HG03520 (cell line): ENCODE results near the gene ZNF830.
"Not testable (repeated sequence)": the region's sequence is repeated elsewhere in the genome, so short reads cannot be mapped to it uniquely, and the experiment has no call there.

Experiments used
- ATAC-seq: cut with Tn5 transposase; IDR thresholded peaks from one replicate; pipeline ENCODE4 v1.9.1; 2021; ENCODE audit warnings: mild to moderate bottlenecking, moderate library complexity; ENCODE audit not compliant: unreplicated experiment

The ZNF830 gene

GRCh38 chr17:34990921-34991365 is 29.6 kb downstream of the ZNF830 start:
- no peak for ATAC-seq

GRCh38 chr17:34991606-34992005 is 30.3 kb downstream of the ZNF830 start:
- no peak for ATAC-seq

GRCh38 chr17:34993031-34993430 is 31.7 kb downstream of the ZNF830 start:
- no peak for ATAC-seq

DNA sequence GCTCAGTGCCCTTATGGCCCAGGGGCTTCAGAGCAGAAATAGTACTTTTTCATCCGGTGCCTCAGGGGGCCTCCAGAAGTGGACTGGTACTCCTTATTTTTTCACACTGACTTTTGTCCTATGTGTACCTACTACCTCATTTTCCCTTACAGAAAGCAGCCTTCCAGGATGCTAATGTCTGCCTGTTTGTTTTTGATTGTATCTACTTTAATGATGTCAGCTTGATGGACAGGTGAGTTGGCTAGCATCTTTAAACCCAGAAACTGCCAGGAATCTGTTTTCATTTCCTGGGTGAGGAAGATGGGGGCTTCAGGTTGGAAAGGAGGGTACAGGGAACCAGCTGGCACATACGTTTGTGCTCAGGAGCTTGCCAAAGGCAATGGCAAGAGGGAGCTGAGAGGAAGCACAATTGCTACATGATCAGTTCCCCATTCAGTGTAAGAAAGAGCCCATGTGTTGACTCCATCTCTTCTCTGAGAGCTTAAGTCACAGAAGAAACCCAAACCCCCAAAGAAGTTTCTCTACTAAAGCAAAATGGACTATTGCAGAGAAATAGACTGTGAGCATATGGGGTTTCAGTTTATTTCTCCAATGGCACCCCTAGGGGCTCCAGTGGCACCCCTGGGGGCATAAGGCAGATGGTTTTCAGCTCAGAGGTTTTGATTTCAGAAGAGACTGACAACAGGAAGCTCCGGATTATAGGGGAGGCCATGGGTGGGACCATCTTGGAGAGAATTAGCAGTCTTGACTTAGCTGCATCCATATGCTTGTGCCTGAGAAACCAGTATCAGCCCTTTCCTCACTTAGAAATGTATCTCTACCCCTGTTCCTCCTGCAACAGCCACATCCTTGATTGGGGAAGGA is 35.3 kb downstream of the ZNF830 start:
- ATAC-seq, result no peak

- no peak for ATAC-seq
Observed at GRCh38 chr17:34997355-34997862, 36.1 kb downstream of the ZNF830 start.

GRCh38 chr17:34998205-34998604 is 36.9 kb downstream of the ZNF830 start:
- no peak for ATAC-seq

DNA sequence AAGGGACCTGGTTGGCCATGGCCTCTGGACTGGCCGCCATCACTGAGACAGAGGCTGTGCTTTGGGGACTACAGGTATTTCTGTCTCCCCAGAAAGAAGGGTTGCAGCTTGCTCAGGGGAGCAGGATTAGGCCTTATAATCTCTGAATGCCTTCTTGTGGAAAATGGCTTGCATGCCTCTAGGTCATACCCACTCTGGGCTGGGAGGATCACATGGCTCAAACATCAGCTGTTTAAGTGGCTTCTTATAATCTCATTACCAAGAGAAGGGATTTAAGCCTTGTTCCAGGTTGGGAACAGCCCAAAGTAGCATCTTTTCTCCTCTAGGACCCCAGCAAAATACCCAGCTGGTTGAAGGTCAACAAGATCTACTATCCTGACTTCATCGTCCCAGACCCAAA is 38.1 kb downstream of the ZNF830 start:
- no peak for ATAC-seq

GRCh38 chr17:35000965-35001364 is 39.6 kb downstream of the ZNF830 start:
- not testable (repeated sequence) for ATAC-seq

DNA sequence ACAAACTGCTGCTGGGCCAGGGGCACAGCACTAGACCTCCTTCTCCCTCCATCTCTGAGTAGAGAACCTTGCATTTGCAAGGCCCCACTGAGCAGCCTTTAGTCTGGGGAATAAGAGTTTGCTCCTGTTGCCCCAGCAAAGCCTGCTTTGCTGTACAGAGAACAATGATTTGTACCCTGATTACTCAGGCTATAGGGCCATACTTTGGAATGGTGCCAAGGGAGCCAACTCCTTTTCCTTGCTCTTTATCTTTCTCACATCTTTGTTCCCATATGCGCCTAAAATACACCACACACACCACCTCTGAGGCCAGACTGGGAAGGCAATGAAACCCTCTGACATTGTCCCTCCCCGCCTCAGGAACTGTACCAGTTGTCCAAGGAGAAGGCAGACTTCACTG is 40.2 kb downstream of the ZNF830 start:
- no peak for ATAC-seq

- ATAC-seq, result no peak
Observed at GRCh38 chr17:35002876-35003551, 41.7 kb downstream of the ZNF830 start.

GRCh38 chr17:35003778-35004177 is 42.4 kb downstream of the ZNF830 start:
- ATAC-seq, result no peak

GRCh38 chr17:35006345-35006744 is 45.0 kb downstream of the ZNF830 start:
- no peak for ATAC-seq

DNA sequence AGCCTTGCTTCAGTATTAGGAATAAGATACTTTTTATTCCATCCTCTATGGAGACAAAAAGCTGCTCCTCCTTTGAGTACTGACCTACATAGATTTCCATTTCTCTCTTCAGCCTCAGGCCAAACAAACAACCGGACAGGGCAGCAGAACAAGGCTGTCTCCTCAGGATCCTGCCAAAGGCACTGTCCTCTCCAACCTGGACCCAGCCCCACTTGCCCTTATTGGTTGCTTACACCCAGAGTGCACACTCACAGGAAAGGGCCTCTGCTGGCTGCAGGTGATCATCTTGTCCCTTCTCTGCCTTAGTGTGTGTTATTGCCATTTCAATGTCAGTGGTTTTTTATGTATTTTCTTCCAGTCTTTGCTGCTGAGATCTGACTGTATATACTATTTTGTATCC is 45.6 kb downstream of the ZNF830 start:
- ATAC-seq, result no peak

- ATAC-seq, result no peak
Observed at GRCh38 chr17:35010093-35010492, 48.8 kb downstream of the ZNF830 start.

DNA sequence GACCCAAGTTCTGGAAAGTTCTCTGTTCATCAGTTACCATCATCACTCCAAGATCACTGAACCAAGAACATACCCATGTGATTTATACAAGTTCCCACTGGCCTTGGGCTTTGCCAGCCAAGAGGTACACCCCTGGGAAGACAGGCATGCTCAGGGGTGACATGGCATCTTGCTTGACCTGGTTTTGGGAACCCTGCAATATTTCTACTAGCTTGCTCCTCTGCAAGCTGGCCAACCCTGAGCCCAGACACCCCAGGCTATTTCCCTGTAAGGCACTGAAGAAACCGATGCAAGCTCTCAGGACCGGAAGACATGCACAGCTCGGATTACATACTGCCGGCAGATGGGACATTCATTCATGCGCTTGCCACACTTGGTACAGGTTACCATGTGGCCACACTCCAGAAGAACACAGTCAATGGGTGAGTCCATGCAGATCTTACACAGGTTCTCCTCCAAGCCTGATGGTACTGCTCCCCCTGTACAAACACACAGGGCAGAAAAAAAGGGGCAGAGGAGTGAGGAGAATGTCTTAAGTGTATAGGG is 50.4 kb downstream of the ZNF830 start:
- ATAC-seq, result no peak
